Panc1 (cell line): ENCODE data around the gene GGT6. TPM values are rescaled to one million over a fixed set of nuclear protein-coding genes. Genes with fewer than 3 reads are reported as not detected.

Experiments used
- ATAC-seq: fragments of 200-7000 bp; cut with Tn5 transposase; 2 replicates; pipeline ENCODE4 v1.9.1; 2020; ENCODE audit warnings: mild to moderate bottlenecking, moderate library complexity
- BruUV-seq: library from RNA; stranded (reverse); fragments of 400-500 nt; replicated peaks from 2 replicates; lab custom pipeline; 2021; lab: Mats Ljungman, UMichigan
- CTCF ChIA-PET: fragments of 300-600 bp; sonication (Branson Sonifier 250); formaldehyde crosslinking; loops from one replicate; lab custom pipeline; 2022; ENCODE audit warnings: antibody characterized with exemption; lab: Charles Lee
- POLR2A ChIA-PET: fragments of 300-600 bp; sonication (Branson Sonifier 250); formaldehyde crosslinking; loops from one replicate; lab custom pipeline; 2022; ENCODE audit warnings: antibody characterized with exemption; lab: Charles Lee
- DNase-seq: peaks from one replicate; pipeline ENCODE4 v3.0.0-alpha.2; 2010; ENCODE audit warnings: low read depth, low spot score
- H3K27ac ChIP-seq: 2 replicates; pipeline ENCODE4 v1.5.1; 2011; ENCODE audit warnings: mild to moderate bottlenecking, low read length, inconsistent platforms
- H3K27me3 ChIP-seq: fragments of 200-500 bp; sonication (Bioruptor generic); 2 replicates; pipeline ENCODE4 v1.6.0; 2014; ENCODE audit warnings: low read length, inconsistent platforms; ENCODE audit not compliant: control insufficient read depth, insufficient read depth
- H3K36me3 ChIP-seq: fragments of 200-500 bp; sonication (Bioruptor generic); 2 replicates; pipeline ENCODE4 v1.5.1; 2014; ENCODE audit warnings: inconsistent platforms, mild to moderate bottlenecking, low read length, moderate library complexity; ENCODE audit not compliant: control insufficient read depth, insufficient read depth
- H3K4me1 ChIP-seq: 2 replicates; pipeline ENCODE4 v1.5.1; 2011; ENCODE audit warnings: inconsistent platforms, mild to moderate bottlenecking, low read length, moderate library complexity; ENCODE audit not compliant: control insufficient read depth, insufficient read depth
- H3K4me3 ChIP-seq, 2 experiments: 2 replicates each; pipeline ENCODE4 v1.5.1; 2011 to 2012; ENCODE audit warnings: low read depth in 2 of 2, low read length in 2 of 2, mild to moderate bottlenecking in 2 of 2, inconsistent platforms in 1 of 2, moderate library complexity in 1 of 2
- H3K9me3 ChIP-seq: fragments of 200-500 bp; sonication (Bioruptor generic); 2 replicates; pipeline ENCODE4 v1.5.1; 2014; ENCODE audit warnings: low read depth, mild to moderate bottlenecking, inconsistent platforms, low read length, moderate library complexity; ENCODE audit not compliant: control insufficient read depth, insufficient read depth
- CTCF ChIP-seq: fragments of 450-650 bp; IDR thresholded peaks from 2 replicates; pipeline ENCODE4 v1.5.1; 2017; ENCODE audit warnings: mild to moderate bottlenecking
- POLR2AphosphoS5 ChIP-seq: IDR thresholded peaks from 2 replicates; pipeline ENCODE4 v1.6.1; 2012; ENCODE audit warnings: mild to moderate bottlenecking, low read depth, low read length, moderate library complexity
- REST ChIP-seq, 2 experiments: IDR thresholded peaks; 2 replicates each; pipeline ENCODE4 v1.6.1; 2011 to 2012; ENCODE audit warnings: low read depth in 2 of 2, control low read depth in 1 of 2, low read length in 1 of 2, mild to moderate bottlenecking in 1 of 2, moderate library complexity in 1 of 2; ENCODE audit not compliant: insufficient read depth in 1 of 2
- SIN3A ChIP-seq: IDR thresholded peaks from 2 replicates; pipeline ENCODE4 v1.6.1; 2012; ENCODE audit warnings: low read depth, mild to moderate bottlenecking, low read length, moderate library complexity, borderline replicate concordance; ENCODE audit not compliant: insufficient read depth
- TCF7L2 ChIP-seq: IDR thresholded peaks from 2 replicates; pipeline ENCODE4 v1.6.1; 2011; ENCODE audit warnings: mild to moderate bottlenecking, low read depth, low read length, inconsistent platforms
- in situ Hi-C: cut with HindIII; loops from 2 replicates; pipeline ENCODE4 v1.10.0; 2016; ENCODE audit warnings: low sequenced_read_pairs, low pct_unique_long_range_greater_than_20kb
- intact Hi-C: fragments of 100-400 bp; cut with micrococcal nuclease; formaldehyde crosslinking; loops from one replicate; pipeline ENCODE4 v1.10.0; 2022; ENCODE audit not compliant: unreplicated experiment
- total RNA-seq: library from RNA; stranded (reverse); gene quantifications from one replicate; pipeline ENCODE4 v1.2.1, GENCODE V29; 2021; ENCODE audit not compliant: unreplicated experiment

Gene GGT6
- total RNA-seq, 1 experiment from 2014 or later, result not detected

GRCh38 chr17:4509401-4509800 is 51.0 kb downstream of the GGT6 start:
- intact Hi-C loops (no loop called here), in situ Hi-C loops (no loop called here)
- H3K27me3 ChIP-seq, result no peaks in the 10 kb centered on the region
- BruUV-seq, result no TSS peak
- H3K27ac ChIP-seq, result no peak overlapping the region
- H3K4me1 ChIP-seq, result no peaks in the 10 kb centered on the region
- ChIA-PET POLR2A (no interaction called here), CTCF (no interaction called here)
- DNase-seq, result no peak
- TF ChIP-seq POLR2AphosphoS5 (no peak), REST (IDR thresholded peaks at IDR 0.05; ENCODE audit: insufficient read depth in 1 of 2, low read depth in 2 of 2, low read length in 1 of 2) (no peak), TCF7L2 (no peak), CTCF (no peak), SIN3A (no peak)
- no peaks in the 10 kb centered on the region for H3K9me3 ChIP-seq
- ATAC-seq, result no peak
- no peak overlapping the region for H3K4me3 ChIP-seq
- H3K36me3 ChIP-seq, result no peaks in the 10 kb centered on the region

- no TSS peak for BruUV-seq
- no peaks in the 10 kb centered on the region for H3K9me3 ChIP-seq
- no peaks in the 10 kb centered on the region for H3K27me3 ChIP-seq
- no peak overlapping the region for H3K27ac ChIP-seq
- no peaks in the 10 kb centered on the region for H3K36me3 ChIP-seq
- TF ChIP-seq SIN3A (no peak), REST (IDR thresholded peaks at IDR 0.05; ENCODE audit: insufficient read depth in 1 of 2, low read depth in 2 of 2, low read length in 1 of 2) (no peak), CTCF (no peak), TCF7L2 (no peak), POLR2AphosphoS5 (no peak)
- H3K4me1 ChIP-seq, result no peaks in the 10 kb centered on the region
- POLR2A ChIA-PET, result interaction anchor here (0.6 kb wide), 1 partner anchor 275 kb away, joined by 3 read pairs; no protein-coding TSS in a partner anchor
- H3K4me3 ChIP-seq, result no peak overlapping the region
- ATAC-seq (no peak), DNase-seq (no peak)
- in situ Hi-C loops (no loop called here), intact Hi-C loops (no loop called here)
- CTCF ChIA-PET, result no interaction called here
Observed at GRCh38 chr17:4508207-4508606, 52.2 kb downstream of the GGT6 start.
